ENCODE data around the gene PGC.

GRCh38 chr6:41791305-41791704 lies 44.1 kb upstream of the PGC start:
- TF ChIP-seq CTCF (IDR thresholded peaks at IDR 0.05) (no peak), POLR2A (IDR thresholded peaks at IDR 0.05) (no peak)
